Measurements from ENCODE around the gene TAPBP.

DNA sequence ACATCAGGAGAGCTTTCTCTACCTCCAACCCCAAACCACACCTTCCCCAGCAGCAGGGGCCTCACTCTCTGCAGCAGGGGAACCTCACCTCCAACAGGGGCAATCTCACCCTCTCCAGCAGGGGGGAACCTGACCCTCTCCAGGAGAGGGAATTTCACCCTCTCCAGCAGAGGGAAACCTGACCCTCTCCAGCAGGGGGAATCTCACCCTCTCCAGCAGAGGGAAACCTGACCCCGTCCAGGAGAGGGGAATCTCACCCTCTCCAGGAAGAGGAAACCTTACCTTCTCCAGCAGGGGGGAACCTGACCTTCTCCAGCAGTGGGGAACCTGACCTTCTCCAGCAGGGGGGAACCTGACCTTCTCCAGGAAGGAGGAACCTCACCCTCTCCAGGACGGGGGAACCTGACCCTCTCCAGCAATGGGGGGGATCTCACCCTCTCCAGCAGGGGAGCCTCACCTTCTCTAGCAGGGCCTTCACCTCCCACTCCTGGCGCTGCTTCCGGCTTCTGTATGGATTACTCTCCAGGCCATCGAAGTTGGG, 33.8 kb downstream of the TAPBP start:
- TF ChIP-seq, protein P1, sequence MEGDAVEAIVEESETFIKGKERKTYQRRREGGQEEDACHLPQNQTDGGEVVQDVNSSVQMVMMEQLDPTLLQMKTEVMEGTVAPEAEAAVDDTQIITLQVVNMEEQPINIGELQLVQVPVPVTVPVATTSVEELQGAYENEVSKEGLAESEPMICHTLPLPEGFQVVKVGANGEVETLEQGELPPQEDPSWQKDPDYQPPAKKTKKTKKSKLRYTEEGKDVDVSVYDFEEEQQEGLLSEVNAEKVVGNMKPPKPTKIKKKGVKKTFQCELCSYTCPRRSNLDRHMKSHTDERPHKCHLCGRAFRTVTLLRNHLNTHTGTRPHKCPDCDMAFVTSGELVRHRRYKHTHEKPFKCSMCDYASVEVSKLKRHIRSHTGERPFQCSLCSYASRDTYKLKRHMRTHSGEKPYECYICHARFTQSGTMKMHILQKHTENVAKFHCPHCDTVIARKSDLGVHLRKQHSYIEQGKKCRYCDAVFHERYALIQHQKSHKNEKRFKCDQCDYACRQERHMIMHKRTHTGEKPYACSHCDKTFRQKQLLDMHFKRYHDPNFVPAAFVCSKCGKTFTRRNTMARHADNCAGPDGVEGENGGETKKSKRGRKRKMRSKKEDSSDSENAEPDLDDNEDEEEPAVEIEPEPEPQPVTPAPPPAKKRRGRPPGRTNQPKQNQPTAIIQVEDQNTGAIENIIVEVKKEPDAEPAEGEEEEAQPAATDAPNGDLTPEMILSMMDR (conservative IDR thresholded peaks at IDR 0.05): no peak; the same call in 1 of the 2 replicates
- TF ChIP-seq ZFX (IDR thresholded peaks at IDR 0.05): no peak
